H9 (cell line): Measurements from ENCODE around the gene TMEM132D. TPM values are rescaled to one million over a fixed set of nuclear protein-coding genes. Genes with fewer than 3 reads are reported as not detected.

Experiments
- DNase-seq: peaks from one replicate; pipeline ENCODE4 v3.0.0-alpha.2; 2017
- H2AFZ ChIP-seq: one replicate; pipeline ENCODE4 v1.6.1; 2013; ENCODE audit warnings: mild to moderate bottlenecking, low read length, control low read depth, moderate library complexity
- H2AK5ac ChIP-seq: 2 replicates; pipeline ENCODE4 v1.6.1; 2013; ENCODE audit warnings: low read length, control low read depth, mixed read lengths; ENCODE audit not compliant: insufficient read length
- H2BK120ac ChIP-seq: one replicate; pipeline ENCODE4 v1.6.1; 2013; ENCODE audit warnings: low read depth, mild to moderate bottlenecking, low read length, control low read depth, inconsistent platforms; ENCODE audit not compliant: poor library complexity, severe bottlenecking
- H2BK12ac ChIP-seq: 2 replicates; pipeline ENCODE4 v1.6.1; 2013; ENCODE audit warnings: low read length, control low read depth, mixed read lengths, low read depth; ENCODE audit not compliant: insufficient read length
- H2BK15ac ChIP-seq: 2 replicates; pipeline ENCODE4 v1.6.1; 2013; ENCODE audit warnings: low read depth, low read length, control low read depth
- H2BK20ac ChIP-seq: one replicate; pipeline ENCODE4 v1.6.1; 2013; ENCODE audit warnings: low read depth, mild to moderate bottlenecking, low read length, control low read depth, inconsistent platforms; ENCODE audit not compliant: poor library complexity, severe bottlenecking
- H2BK5ac ChIP-seq: 2 replicates; pipeline ENCODE4 v1.6.1; 2013; ENCODE audit warnings: low read length, control low read depth, mixed read lengths; ENCODE audit not compliant: insufficient read length
- H3K14ac ChIP-seq: 2 replicates; pipeline ENCODE4 v1.6.1; 2013; ENCODE audit warnings: low read length, control low read depth; ENCODE audit not compliant: insufficient read depth
- H3K18ac ChIP-seq: 2 replicates; pipeline ENCODE4 v1.6.1; 2013; ENCODE audit warnings: low read depth, mild to moderate bottlenecking, mixed read lengths, low read length, control low read depth; ENCODE audit not compliant: insufficient read length
- H3K23ac ChIP-seq: 2 replicates; pipeline ENCODE4 v1.6.1; 2013; ENCODE audit warnings: low read length, control low read depth, mixed read lengths, low read depth; ENCODE audit not compliant: insufficient read length
- H3K23me2 ChIP-seq: 2 replicates; pipeline ENCODE4 v1.6.1; 2013; ENCODE audit warnings: low read depth, mild to moderate bottlenecking, mixed read lengths, low read length, control low read depth; ENCODE audit not compliant: insufficient read length, poor library complexity, severe bottlenecking
- H3K27ac ChIP-seq: 2 replicates; pipeline ENCODE4 v1.5.1; 2013; ENCODE audit warnings: low read length, control low read depth, mixed read lengths, low read depth; ENCODE audit not compliant: insufficient read length
- H3K27me3 ChIP-seq: 2 replicates; pipeline ENCODE4 v1.6.1; 2013; ENCODE audit warnings: low read length, control low read depth, inconsistent platforms; ENCODE audit not compliant: insufficient read depth
- H3K4ac ChIP-seq: 2 replicates; pipeline ENCODE4 v1.6.1; 2013; ENCODE audit warnings: low read depth, mild to moderate bottlenecking, control low read depth, inconsistent platforms, low read length, moderate library complexity
- H3K4me1 ChIP-seq: 2 replicates; pipeline ENCODE4 v1.6.1; 2013; ENCODE audit warnings: low read length, control low read depth, inconsistent platforms; ENCODE audit not compliant: insufficient read depth
- H3K4me2 ChIP-seq: 2 replicates; pipeline ENCODE4 v1.6.1; 2013; ENCODE audit warnings: low read length, control low read depth, mixed read lengths; ENCODE audit not compliant: insufficient read length, insufficient read depth
- H3K56ac ChIP-seq: 2 replicates; pipeline ENCODE4 v1.6.1; 2013; ENCODE audit warnings: low read depth, mild to moderate bottlenecking, mixed read lengths, low read length, control low read depth; ENCODE audit not compliant: insufficient read length
- H3K79me1 ChIP-seq: 2 replicates; pipeline ENCODE4 v1.6.1; 2013; ENCODE audit warnings: low read depth, mild to moderate bottlenecking, moderate library complexity, low read length, control low read depth, inconsistent platforms; ENCODE audit not compliant: insufficient read depth, poor library complexity, severe bottlenecking
- H3K79me2 ChIP-seq: 2 replicates; pipeline ENCODE4 v1.6.1; 2013; ENCODE audit warnings: low read length, control low read depth, inconsistent platforms; ENCODE audit not compliant: insufficient read depth
- H3K9ac ChIP-seq: 2 replicates; pipeline ENCODE4 v1.6.1; 2013; ENCODE audit warnings: low read length, control low read depth, mixed read lengths; ENCODE audit not compliant: insufficient read length; ENCODE audit errors: extremely low read depth
- H3K9me3 ChIP-seq: one replicate; pipeline ENCODE4 v1.6.1; 2013; ENCODE audit warnings: low read depth, low read length, inconsistent platforms; ENCODE audit not compliant: control insufficient read depth
- H3T11ph ChIP-seq: one replicate; pipeline ENCODE4 v1.6.1; 2013; ENCODE audit warnings: mild to moderate bottlenecking, low read length, control low read depth, inconsistent platforms
- H4K20me1 ChIP-seq: one replicate; pipeline ENCODE4 v1.6.1; 2013; ENCODE audit not compliant: control insufficient read depth, insufficient read length, insufficient read depth
- H4K5ac ChIP-seq: 2 replicates; pipeline ENCODE4 v1.6.1; 2013; ENCODE audit warnings: low read depth, mild to moderate bottlenecking, mixed read lengths, low read length, control low read depth; ENCODE audit not compliant: insufficient read length
- H4K8ac ChIP-seq: replicated peaks from 2 replicates; pipeline ENCODE4 v1.6.1; 2013; ENCODE audit warnings: low read length, control low read depth, mixed read lengths, low read depth; ENCODE audit not compliant: insufficient read length
- H4K91ac ChIP-seq: 2 replicates; pipeline ENCODE4 v1.6.1; 2013; ENCODE audit warnings: low read depth, mild to moderate bottlenecking, moderate library complexity, mixed read lengths, low read length, control low read depth; ENCODE audit not compliant: insufficient read length
- H3K27ac Mint-ChIP-seq, 3 experiments: 2 replicates in 2 of 3; 3 replicates in 1 of 3; pipeline ENCODE4 v1.8.0; 2020 to 2021; ENCODE audit warnings: mixed read lengths in 3 of 3, mild to moderate bottlenecking in 1 of 3, moderate library complexity in 1 of 3
- H3K27me3 Mint-ChIP-seq: 2 replicates; pipeline ENCODE4 v1.8.0; 2021; ENCODE audit warnings: low read depth, mild to moderate bottlenecking, moderate library complexity, mixed read lengths
- H3K36me3 Mint-ChIP-seq, 3 experiments: 2 replicates in 2 of 3; 3 replicates in 1 of 3; pipeline ENCODE4 v1.8.0; 2020 to 2021; ENCODE audit warnings: low read depth in 3 of 3, mixed read lengths in 3 of 3; ENCODE audit not compliant: insufficient read depth in 1 of 3
- H3K4me1 Mint-ChIP-seq, 2 experiments: 2 replicates each; pipeline ENCODE4 v1.8.0; 2020; ENCODE audit warnings: mixed read lengths in 2 of 2
- H3K4me3 Mint-ChIP-seq, 2 experiments: 2 replicates in 1 of 2; 3 replicates in 1 of 2; pipeline ENCODE4 v1.8.0; 2020 to 2021; ENCODE audit warnings: mild to moderate bottlenecking in 2 of 2, mixed read lengths in 2 of 2, moderate library complexity in 1 of 2
- H3K9me3 Mint-ChIP-seq, 2 experiments: 2 replicates in 1 of 2; 3 replicates in 1 of 2; pipeline ENCODE4 v1.8.0; 2020; ENCODE audit warnings: mild to moderate bottlenecking in 2 of 2, mixed read lengths in 2 of 2, moderate library complexity in 1 of 2
- CTCF ChIP-seq: fragments of 200-600 bp; sonication (generic); conservative IDR thresholded peaks from 3 replicates; pipeline ENCODE4 v1.8.0; 2021; ENCODE audit warnings: antibody characterized with exemption, mild to moderate bottlenecking
- WGBS: extraction: QIAGEN DNeasy Blood & Tissue Kit; methylation state at CpG from one replicate; pipeline ENCODE4 v1.1.7; 2013; ENCODE audit warnings: missing lambda C conversion rate, low lambda C conversion rate, mixed read lengths; ENCODE audit not compliant: insufficient read length; ENCODE audit errors: extremely low coverage; 5-methylcytosine and 5-hydroxymethylcytosine counted together
- total RNA-seq: library from RNA; stranded (reverse); gene quantifications from 2 replicates; pipeline ENCODE4 v1.2.1, GENCODE V29; 2021

The TMEM132D gene
- total RNA-seq, 1 experiment from 2014 or later = 6.1 TPM

DNA sequence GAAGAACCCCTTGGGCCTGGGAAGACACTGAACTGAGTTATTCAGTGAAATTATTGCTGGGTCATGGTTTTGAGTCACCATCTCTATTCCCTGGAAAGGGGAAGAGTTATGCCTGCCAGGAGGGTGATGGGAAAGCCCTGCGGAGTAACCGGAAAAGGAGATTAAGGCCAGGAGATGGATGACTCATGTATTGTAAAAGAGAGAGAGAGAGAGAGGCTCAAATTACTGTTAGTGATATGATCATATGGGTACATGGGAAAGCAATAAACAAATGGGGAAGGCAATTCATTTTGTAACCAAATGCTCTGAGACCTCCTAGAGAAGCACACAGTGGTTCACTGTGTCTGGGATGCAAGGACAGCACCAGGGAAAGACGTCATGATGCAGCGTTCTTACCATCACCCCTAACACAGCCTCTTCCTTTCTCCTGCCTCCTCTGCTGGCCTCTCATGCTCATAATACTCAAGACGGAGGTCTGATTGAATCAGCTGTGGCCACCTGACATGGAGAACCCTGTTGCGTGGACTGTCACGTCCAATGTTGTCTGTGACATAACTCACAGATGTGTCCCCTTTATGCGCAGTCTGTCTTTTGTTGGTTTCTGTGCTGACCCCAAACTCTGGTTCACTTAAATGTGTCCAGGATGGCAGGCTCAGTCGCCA is 243.7 kb downstream of the TMEM132D start:
- H3T11ph ChIP-seq = no peak overlapping the region
- no peak overlapping the region for H2AK5ac ChIP-seq
- no peaks in the 10 kb centered on the region for H3K9me3 ChIP-seq
- H2AFZ ChIP-seq = no peak overlapping the region
- H3K36me3 Mint-ChIP-seq = peaks cover 3 to 14% (median 7%) of the 10 kb centered on the region in 3 experiments; a peak in 4 of 7 replicates
- no peak overlapping the region for H3K56ac ChIP-seq
- H2BK15ac ChIP-seq = no peak overlapping the region
- no peaks in the 10 kb centered on the region for H3K79me1 ChIP-seq
- H4K8ac ChIP-seq = no peak overlapping the region
- TF ChIP-seq CTCF = no peak
- H3K27me3 Mint-ChIP-seq = no peaks in the 10 kb centered on the region; the same call in none of the 2 replicates
- H2BK120ac ChIP-seq = no peak overlapping the region
- WGBS = no CpG with 5 or more reads among the region's 9 CpGs
- no peak overlapping the region for H3K14ac ChIP-seq
- no peak for DNase-seq
- H4K5ac ChIP-seq = no peak overlapping the region
- H2BK20ac ChIP-seq = no peak overlapping the region
- H2BK12ac ChIP-seq = no peak overlapping the region
- no peak overlapping the region for H3K4ac ChIP-seq
- peaks cover 9% of the 10 kb centered on the region; the same call in 1 of the 2 replicates for H3K4me1 ChIP-seq
- no peak overlapping the region for H3K18ac ChIP-seq
- no peaks in the 10 kb centered on the region for H4K20me1 ChIP-seq
- peaks cover 28 to 39% of the 10 kb centered on the region in 2 experiments for H3K4me1 Mint-ChIP-seq
- no peak overlapping the region for H3K23ac ChIP-seq
- no peak overlapping the region for H3K9ac ChIP-seq
- H3K23me2 ChIP-seq = no peaks in the 10 kb centered on the region
- no peak overlapping the region for H3K4me3 Mint-ChIP-seq
- no peak overlapping the region; a peak in 1 of 7 replicates for H3K27ac Mint-ChIP-seq
- no peaks in the 10 kb centered on the region for H3K79me2 ChIP-seq
- H3K27ac ChIP-seq = no peak overlapping the region
- no peak overlapping the region for H2BK5ac ChIP-seq
- H3K4me2 ChIP-seq = no peak overlapping the region
- no peaks in the 10 kb centered on the region for H3K27me3 ChIP-seq
- no peaks in the 10 kb centered on the region for H3K9me3 Mint-ChIP-seq
- H4K91ac ChIP-seq = no peak overlapping the region
